GM18517 (cell line): ENCODE results near the gene DCHS1.

Experiments
- ATAC-seq: cut with Tn5 transposase; IDR thresholded peaks from one replicate; pipeline ENCODE4 v1.9.1; 2021; ENCODE audit warnings: mild to moderate bottlenecking, moderate library complexity; ENCODE audit not compliant: unreplicated experiment

DCHS1 gene

GRCh38 chr11:6615046-6615445 lies 40.6 kb downstream of the DCHS1 start:
- ATAC-seq, result no peak

GRCh38 chr11:6614446-6614845 lies 41.2 kb downstream of the DCHS1 start:
- no peak for ATAC-seq

GRCh38 chr11:6613496-6613895 lies 42.1 kb downstream of the DCHS1 start:
- ATAC-seq, result no peak

GRCh38 chr11:6612213-6613041 lies 43.2 kb downstream of the DCHS1 start, which contains the start of gene TAF10:
TSS of gene TAF10 (minus strand) at chr11:6612216. CDS start at chr11:6612189, 27 bp downstream.
- ATAC-seq, result peak; percentile 82

- ATAC-seq, result no peak
These were observed 43.7 kb downstream of the DCHS1 start for GRCh38 chr11:6611963-6612212.

GRCh38 chr11:6611092-6611962 lies 44.3 kb downstream of the DCHS1 start:
- no peak for ATAC-seq

GRCh38 chr11:6610591-6610990 lies 45.0 kb downstream of the DCHS1 start:
- ATAC-seq, result no peak

- no peak for ATAC-seq
These were observed 46.0 kb downstream of the DCHS1 start for GRCh38 chr11:6609502-6610015.

- no peak for ATAC-seq
These were observed 46.7 kb downstream of the DCHS1 start for GRCh38 chr11:6608726-6609501.

- ATAC-seq, result no peak
These were observed 47.6 kb downstream of the DCHS1 start for GRCh38 chr11:6608011-6608410.

GRCh38 chr11:6607190-6607795 lies 48.3 kb downstream of the DCHS1 start:
- ATAC-seq, result no peak

GRCh38 chr11:6606471-6607189 lies 49.0 kb downstream of the DCHS1 start:
- peak; percentile 31 for ATAC-seq

- no peak for ATAC-seq
These were observed 50.8 kb downstream of the DCHS1 start for GRCh38 chr11:6604790-6605189.

- ATAC-seq, result peak; percentile 45
These were observed 51.5 kb downstream of the DCHS1 start for GRCh38 chr11:6604081-6604626.

GRCh38 chr11:6603287-6604080 lies 52.1 kb downstream of the DCHS1 start, which contains the start of the genes ILK and RRP8:
TSS of gene ILK (plus strand) at chr11:6603774. CDS start at chr11:6604272, 498 bp downstream.
TSS of gene RRP8 (minus strand) at chr11:6603616. CDS start at chr11:6603502, 114 bp downstream.
- peak; percentile 60 for ATAC-seq

- ATAC-seq, result no peak
These were observed 53.3 kb downstream of the DCHS1 start for GRCh38 chr11:6602096-6602940.

GRCh38 chr11:6601041-6601461 lies 54.6 kb downstream of the DCHS1 start:
- ATAC-seq, result no peak
